H1 (cell line): ENCODE data around the gene FMNL2. TPM values are rescaled to one million over a fixed set of nuclear protein-coding genes. Genes with fewer than 3 reads are reported as not detected.

ENCODE experiments used
- polyA plus RNA-seq, 7 experiments: library from polyadenylated mRNA; depleted of rRNA in 3 of 7; stranded (reverse) in 5 of 7; unstranded in 2 of 7; fragments of >200 nt in 5 of 7; fragments of 200-250 nt in 2 of 7; gene quantifications; 1 replicate in 5 of 7; 2 replicates in 1 of 7; 4 replicates in 1 of 7; pipeline versions ENCODE4 v1.2.1 to v1.2.3, GENCODE V29; 2011 to 2013; ENCODE audit warnings: missing spikeins in 2 of 7, mixed read lengths in 2 of 7
- small RNA-seq: library from polyadenylated mRNA; stranded (forward); fragments of <200 nt; extraction: miRNeasy Mini kit (QIAGEN cat#:217004); gene quantifications from one replicate; pipeline ENCODE3, GENCODE V24; 2013; ENCODE audit not compliant: insufficient read depth
- total RNA-seq: library from RNA; stranded (reverse); fragmentation: NEBNext Ultra II Directional; extraction: Animal tissue kit (Norgen Biotek cat#: 25700); gene quantifications from 2 replicates; pipeline ENCODE4 v1.2.1, GENCODE V29; 2021

The FMNL2 gene
- total and polyA plus RNA-seq, 2 of the 8 experiments (the other 6 are each of a cell fraction or from before 2014, with no cell fraction given) = 15.5 to 45.1 TPM

Small RNAs within 50 kb of the gene (small RNA-seq; reads per million reads assigned to genes)
- not detected for gene AC012443.1

Other genes with a start within 250 kb of the FMNL2 start
- gene CACNB4, start 236.1 kb upstream of the FMNL2 start, total RNA-seq = 4.0 and 4.1 TPM in 2 replicates
- 1.5 and 2.0 TPM in 2 replicates for gene CACNB4, start 236.1 kb upstream of the FMNL2 start, polyA plus RNA-seq (2011; rRNA removed)
- gene STAM2, start 159.4 kb upstream of the FMNL2 start, total RNA-seq = 9.4 and 9.9 TPM in 2 replicates
- 3.2 and 5.4 TPM in 2 replicates for gene STAM2, start 159.4 kb upstream of the FMNL2 start, polyA plus RNA-seq (2011; rRNA removed)